ENCODE data around the gene TPRG1L. TPM values are rescaled to one million over a fixed set of nuclear protein-coding genes. Genes with fewer than 3 reads are reported as not detected.

TPRG1L gene
- total RNA-seq, 1 experiment from 2014 or later = 19.2 TPM

DNA sequence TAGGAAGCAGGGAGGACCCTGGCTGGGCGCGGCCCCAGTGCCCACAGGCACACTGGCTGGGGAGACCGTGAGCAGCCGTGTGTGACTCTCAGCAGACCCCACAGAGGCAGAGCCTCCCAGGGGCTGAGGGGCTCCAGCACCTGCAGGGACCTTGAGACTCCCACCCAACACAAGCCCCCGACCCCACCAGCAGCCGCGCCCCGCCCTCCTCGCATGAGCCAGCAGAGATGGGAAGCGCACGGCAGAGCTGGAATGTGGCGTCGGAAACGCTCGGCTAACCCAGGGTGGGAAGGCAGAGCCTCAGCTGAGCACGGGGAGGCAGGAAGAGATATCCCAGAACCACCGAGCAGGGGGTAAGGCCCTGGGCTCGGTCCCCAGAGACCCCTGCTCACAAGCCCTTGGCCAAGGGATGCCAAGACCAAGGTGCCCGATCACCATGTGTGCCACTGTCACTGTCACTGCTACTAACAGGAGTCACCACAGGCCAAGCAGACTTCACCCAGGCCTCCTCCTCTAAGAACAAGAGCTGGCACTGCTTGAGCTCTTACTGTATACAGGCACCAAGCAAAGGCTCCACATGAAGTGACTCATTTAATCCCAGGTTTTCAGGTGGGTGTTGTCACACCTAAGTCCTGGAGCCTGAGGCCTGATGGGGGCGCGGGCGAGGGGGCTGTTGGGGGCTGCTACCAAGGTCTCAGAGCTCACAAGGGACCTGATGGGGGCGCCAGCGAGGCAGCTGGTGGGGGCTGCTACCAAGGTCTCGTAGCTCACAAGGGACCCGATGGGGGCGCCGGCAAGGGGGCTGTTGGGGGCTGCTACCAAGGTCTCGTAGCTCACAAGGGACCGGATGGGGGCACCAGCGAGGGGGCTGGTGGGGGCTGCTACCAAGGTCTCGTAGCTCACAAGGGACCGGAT, 33.6 kb upstream of the TPRG1L start:
- DNase-seq (ENCODE audit: low spot score) = no peak
- in situ Hi-C loops (cut with HindIII; ENCODE audit: low sequenced_read_pairs) = no loop called here

DNA sequence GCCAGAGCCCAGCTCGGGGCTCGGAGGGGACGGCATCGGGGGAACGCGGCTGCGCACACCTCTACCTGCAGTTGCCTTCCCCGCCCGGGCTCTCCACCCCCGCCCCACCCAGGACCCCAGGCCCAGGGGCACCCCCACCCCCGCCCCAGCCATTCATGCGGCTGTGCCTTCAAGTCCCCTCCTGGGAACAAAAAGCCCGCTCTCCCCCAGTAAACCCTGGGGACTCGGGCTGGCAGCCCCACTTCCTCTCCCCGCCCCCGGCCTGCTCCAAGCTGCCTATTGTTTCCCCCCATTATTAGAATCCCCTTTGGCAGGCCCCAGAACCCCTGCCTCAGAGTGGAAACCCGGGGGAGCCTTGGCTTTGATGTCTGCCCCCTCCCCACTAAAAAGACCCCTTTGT, 31.5 kb upstream of the TPRG1L start:
- in situ Hi-C loops (cut with HindIII; ENCODE audit: low sequenced_read_pairs) = no loop called here
- DNase-seq (ENCODE audit: low spot score) = no peak

DNA sequence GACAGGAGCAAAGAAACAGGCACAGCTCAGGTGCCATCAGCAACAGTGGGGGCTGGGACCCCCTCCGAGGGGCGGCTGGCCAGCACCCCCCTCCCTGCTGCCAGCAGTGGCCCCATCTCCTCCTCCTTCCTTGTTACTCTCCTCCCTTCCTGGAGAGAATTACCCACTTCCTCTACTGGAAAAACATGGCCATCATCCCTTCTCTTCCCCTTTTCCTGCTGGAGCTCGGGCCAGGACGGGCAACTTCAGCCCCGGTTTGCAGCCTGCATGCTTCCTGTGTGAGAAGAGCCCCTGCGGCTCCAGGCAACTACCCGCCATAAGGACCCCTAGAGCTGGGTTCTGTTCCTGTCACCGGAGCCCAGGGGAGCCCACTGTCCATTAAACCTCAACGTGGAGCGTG, 31.1 kb upstream of the TPRG1L start:
- DNase-seq (ENCODE audit: low spot score) = no peak
- in situ Hi-C loops (cut with HindIII; ENCODE audit: low sequenced_read_pairs) = no loop called here

DNA sequence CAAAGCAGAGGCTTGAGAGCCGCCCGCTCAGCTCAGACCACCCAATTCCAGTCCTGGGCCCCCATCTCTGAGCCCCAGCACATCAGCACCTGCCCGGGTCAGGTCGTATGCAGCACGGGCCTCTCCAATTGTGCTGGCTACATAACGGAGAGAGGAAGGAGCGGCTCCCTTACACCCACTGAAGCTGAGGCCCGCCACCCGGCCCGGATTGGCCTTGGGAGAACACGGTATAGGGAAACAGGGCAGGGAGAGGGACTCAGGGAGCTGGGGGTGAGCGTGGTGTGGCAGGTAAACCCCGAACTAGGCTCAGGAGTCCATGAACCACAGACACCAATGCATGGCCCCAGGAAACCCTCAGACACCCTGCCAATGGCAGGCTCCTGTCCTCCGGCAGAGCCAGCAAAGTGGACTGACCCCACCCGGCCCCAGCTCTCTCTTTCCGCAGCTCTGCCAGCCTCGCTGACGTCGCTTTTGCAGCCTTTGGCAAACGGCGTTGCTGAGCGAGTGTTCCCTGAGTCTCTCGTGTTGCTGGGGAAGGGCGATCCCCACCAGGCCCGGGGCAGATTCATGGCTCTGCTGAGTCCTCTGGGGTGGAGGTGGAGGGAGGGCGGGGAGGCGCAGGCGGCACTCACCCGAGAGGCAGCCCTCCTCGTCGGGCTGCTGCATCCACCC, 30.0 kb upstream of the TPRG1L start:
- in situ Hi-C loops (cut with HindIII; ENCODE audit: low sequenced_read_pairs) = no loop called here
- DNase-seq (ENCODE audit: low spot score) = no peak

DNA sequence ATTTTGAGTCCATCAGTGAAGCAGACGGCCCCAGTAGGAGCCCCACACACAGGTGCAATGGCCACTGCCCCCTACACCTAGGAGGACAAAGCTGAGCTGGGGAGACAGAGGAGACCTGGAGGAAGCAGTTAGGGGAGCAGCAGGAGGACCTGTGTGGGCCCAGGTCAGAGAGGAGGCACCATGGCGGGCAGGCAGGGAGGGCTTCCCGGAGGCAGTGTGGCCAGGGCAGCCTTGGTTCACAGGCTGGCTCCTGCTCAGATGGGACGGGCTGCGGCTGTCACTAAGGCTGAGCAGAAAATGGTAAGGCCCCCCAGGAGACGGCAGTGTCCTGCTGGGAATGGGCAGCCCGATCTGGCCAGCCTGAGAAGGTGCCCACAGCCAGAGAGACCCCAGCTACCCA, 28.9 kb upstream of the TPRG1L start:
- in situ Hi-C loops (cut with HindIII; ENCODE audit: low sequenced_read_pairs) = no loop called here
- DNase-seq (ENCODE audit: low spot score) = no peak

DNA sequence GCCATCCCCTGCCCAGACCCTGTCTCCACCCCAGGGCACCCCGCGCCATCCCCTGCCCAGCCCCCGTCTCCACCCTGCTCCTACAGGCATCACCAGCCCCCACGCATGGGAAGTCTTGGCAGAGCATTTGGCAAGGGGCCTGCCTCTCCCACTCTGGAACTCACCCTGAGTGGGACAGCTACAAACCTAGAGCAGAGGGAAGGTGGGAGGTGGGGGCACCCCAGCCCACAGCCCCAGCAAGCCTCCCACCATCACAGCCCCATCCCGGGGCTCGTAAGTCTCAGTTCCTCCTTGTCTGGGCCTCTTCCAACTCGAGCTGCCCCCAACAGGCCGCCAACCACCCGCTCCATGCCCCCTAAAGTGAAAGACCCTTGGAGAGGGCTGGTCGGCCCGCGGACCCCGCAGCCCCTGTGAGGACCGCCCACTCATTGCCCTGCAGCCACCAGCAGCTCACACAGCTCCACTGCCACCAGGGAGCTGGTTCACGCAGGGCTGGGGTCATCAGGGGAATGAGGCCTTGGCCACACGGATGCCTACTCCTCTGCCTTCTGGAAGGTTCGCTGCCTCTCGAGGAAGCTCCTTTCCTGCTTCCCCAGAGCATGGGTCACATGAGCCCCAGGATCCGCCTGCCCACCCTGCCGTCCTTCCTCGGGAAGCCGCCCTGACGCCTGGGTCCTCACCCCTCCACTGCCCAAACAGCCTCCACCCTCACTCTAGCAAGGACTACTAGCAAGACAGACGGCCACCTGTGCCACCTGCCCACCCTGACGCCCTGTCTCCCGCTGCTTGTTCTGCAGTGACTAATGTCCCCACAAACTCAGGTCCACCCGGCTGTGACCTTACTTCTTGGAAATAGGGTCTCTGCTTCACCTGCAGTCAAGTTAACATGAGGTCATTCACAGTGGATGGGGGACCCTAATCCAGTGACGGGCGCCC, 27.9 kb upstream of the TPRG1L start:
- DNase-seq (ENCODE audit: low spot score) = no peak
- in situ Hi-C loops (cut with HindIII; ENCODE audit: low sequenced_read_pairs) = no loop called here

DNA sequence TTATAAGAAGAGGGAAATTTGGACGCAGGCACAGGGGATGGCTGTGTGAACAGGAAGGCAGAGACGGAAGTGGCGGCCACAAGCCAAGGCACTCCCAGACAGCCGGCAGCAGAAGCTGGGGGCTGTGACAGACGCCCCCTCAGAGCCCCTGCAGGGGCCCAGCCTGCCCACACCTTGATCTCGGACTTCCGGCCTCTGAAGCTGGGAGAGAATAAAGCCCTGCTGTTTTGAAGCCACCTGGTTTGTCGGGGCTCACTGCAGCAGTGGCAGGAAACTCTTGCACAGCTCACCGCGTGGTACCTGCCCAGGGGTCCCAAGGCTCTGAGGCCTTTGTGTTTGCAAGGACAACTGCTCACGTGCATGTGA, 27.2 kb upstream of the TPRG1L start:
- no peak for DNase-seq (ENCODE audit: low spot score)
- in situ Hi-C loops (cut with HindIII; ENCODE audit: low sequenced_read_pairs) = no loop called here

DNA sequence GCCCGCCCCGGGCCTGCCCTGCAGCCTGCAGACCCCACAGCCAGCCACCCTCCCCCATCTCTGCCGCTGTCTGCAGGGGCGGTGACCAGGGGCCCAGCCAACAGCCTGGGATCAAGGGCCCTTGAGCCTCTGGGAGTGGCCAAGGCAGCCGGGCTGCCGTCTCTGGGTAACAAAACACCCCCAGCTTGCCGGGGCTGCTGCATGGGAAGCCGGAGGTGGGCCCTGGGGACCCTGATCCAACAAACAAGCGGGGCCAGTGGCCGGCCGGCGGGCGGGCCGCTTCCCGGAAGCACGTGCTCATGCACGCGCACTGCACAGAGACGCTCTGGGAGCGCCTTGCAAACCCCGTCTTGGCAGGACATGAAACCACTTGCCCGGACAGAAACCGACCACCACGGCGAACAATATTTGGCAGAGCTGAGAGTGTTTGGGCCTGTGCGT, 26.7 kb upstream of the TPRG1L start:
- no peak for DNase-seq (ENCODE audit: low spot score)

DNA sequence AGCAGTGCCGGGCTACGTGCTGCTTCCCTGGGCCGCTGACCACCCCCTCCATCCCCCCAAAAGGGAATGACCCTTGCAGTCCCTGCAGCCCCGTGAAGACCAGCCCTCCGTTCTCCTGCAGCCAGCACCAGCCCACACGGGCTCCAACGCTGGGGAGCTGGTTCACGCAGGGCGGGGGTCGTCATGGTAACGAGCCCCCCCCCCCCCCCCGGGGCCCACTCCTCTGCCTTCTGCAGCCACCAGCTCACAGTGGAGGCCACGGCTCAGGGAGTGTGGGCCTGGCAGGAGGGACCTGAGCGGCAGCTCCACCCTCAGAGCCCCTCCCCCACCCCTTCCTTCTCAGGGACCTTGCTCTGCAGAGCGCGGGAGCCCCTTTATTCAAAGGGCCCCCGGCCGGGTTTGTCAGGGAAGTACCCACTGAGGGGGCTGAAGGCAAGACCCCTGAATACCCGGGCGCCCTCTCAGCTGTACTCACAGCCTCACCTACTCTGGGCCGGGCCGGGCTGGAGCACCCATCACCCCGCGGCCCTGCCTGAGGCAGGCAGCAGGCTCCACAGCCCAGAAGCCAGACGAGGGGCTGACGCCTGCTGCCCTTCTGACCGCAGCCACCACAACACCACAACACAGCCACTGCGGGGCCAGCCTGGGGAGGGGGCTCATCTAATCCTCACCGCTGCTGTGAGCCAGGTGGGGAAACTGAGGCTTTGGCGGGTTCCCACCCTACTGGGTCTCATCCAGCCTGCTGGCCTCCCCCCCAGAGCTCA, 26.1 kb upstream of the TPRG1L start:
- in situ Hi-C loops (cut with HindIII; ENCODE audit: low sequenced_read_pairs) = no loop called here
- no peak for DNase-seq (ENCODE audit: low spot score)

More for the DNA sequence above, 26.7 kb upstream of the TPRG1L start:
- in situ Hi-C loops (cut with HindIII; ENCODE audit: low sequenced_read_pairs) = no loop called here

DNA sequence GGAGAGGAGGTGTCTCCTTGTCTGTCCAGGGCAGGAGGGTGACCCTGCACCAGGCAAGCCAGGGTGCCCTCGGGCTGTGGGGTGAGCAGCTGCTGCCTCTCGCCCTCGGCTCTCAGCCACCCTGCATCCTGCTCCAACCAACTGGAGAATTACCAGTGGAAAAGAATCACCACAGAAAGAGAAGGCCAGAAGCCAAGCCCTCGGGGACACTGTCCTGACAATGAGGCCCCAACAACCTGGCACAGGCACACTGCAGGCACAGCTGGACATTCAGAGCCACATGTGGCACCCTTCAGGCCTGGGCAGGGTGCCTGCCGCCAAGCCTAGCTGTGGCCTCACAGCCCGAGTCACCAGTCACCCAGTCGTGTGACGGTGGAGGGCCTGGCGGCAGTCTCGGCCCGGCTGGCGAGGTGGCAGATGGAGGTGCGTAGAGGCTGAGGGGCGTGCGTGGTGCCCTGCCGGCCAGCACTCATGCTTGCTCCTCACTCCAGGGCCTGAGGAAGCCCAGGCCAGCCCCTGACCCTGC, 25.5 kb upstream of the TPRG1L start:
- in situ Hi-C loops (cut with HindIII; ENCODE audit: low sequenced_read_pairs) = no loop called here
- no peak for DNase-seq (ENCODE audit: low spot score)

DNA sequence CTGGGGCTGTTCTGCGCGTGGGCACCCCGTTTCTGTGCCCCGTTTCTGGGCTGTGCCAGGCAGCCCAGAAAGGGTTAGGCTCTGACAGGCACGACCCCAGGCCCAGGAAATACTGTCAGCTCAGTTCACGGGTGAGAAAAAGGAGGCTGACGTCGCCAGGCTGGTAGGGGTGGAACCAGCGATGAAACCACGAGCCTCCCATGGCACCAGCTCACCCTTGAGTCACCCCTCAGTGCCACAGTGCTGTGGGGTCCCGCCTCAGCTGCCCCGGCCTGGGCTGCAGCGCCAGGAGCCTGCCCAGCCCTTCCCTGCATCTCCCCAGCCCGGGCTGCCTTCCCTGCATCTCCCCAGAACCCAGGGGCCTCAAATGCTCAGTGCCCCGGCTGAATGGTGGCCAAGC, 25.0 kb upstream of the TPRG1L start:
- no peak for DNase-seq (ENCODE audit: low spot score)
- in situ Hi-C loops (cut with HindIII; ENCODE audit: low sequenced_read_pairs) = no loop called here

DNA sequence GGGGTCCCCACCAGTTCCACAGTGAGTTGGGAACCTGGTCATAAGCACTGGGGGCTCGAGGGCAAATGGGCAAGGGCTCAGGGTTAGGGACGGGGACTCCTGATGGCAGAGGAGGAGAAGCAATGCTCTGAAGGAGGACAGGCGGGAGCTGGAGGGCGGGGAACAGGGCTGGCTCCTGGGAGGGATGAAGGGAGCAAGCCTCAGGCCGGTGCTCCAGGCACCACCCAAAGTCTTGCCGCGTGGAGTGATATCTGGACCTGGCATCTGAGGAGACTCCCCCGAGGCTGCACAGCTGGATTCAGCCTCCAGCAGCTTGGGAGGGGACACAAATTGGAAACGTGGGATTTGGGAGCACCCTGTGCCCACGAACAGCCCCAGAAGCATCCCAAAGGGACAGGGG, 24.5 kb upstream of the TPRG1L start:
- no peak for DNase-seq (ENCODE audit: low spot score)
- in situ Hi-C loops (cut with HindIII; ENCODE audit: low sequenced_read_pairs) = no loop called here

DNA sequence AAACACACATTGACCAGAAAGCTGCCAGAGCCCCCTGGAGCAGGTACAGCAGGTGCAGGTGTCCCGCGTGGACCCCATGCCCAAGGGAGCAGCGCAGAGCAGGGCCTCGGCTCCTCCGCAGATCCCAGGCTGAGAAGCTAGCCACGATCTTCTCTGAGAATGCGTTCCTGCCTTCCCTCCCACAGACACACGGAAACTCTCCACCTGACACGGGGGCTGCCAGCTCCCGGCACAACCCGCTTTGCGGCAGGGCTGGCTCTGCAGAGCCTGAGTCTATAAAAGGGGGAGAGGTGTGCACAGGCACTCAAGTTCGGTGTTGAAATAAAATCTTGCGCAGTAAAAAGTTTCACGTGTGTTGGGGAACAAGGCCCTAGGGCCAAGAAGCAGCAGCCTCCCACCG, 23.1 kb upstream of the TPRG1L start:
- no peak for DNase-seq (ENCODE audit: low spot score)
- in situ Hi-C loops (cut with HindIII; ENCODE audit: low sequenced_read_pairs) = no loop called here

DNA sequence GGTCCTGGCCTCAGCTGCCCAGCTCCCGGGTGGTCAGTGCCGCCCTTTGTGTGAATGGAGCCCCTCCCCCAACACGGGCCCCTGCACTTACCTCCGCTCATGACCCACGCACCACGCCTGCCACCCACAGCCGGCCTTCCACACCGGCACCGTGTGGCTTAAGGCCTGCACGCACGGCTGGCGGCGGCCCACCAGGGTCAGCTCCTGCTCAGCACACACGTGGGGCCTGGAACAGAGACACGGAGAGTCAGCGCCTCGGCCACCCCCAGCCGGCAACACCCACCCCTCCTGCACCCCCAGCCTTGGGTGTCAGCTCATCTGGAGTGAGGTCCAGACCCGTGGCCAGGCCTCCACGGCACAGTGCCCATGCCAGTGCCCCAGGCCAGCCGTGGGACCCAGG, 22.4 kb upstream of the TPRG1L start:
- in situ Hi-C loops (cut with HindIII; ENCODE audit: low sequenced_read_pairs) = no loop called here
- DNase-seq (ENCODE audit: low spot score) = no peak

DNA sequence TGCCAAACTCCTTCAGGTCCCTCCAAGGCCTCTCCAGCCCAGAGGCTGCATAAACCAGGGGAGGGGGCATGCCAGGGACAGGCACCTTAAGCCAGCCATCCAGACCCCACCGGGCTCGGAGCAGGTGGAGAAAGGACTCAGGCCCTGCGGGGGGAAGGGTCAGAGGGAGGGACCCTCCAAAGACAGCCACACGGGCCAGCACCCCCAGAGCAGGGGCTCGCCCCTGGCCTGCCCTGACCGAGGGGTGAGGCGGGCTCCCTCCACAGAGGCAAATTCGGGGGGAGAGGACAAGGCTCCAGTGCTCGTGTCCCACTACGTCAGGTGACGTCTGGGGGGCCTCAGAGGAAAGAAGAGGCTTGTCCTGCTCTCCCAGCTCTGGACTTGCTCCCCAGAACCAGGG, 21.7 kb upstream of the TPRG1L start:
- DNase-seq (ENCODE audit: low spot score) = no peak
- in situ Hi-C loops (cut with HindIII; ENCODE audit: low sequenced_read_pairs) = no loop called here

DNA sequence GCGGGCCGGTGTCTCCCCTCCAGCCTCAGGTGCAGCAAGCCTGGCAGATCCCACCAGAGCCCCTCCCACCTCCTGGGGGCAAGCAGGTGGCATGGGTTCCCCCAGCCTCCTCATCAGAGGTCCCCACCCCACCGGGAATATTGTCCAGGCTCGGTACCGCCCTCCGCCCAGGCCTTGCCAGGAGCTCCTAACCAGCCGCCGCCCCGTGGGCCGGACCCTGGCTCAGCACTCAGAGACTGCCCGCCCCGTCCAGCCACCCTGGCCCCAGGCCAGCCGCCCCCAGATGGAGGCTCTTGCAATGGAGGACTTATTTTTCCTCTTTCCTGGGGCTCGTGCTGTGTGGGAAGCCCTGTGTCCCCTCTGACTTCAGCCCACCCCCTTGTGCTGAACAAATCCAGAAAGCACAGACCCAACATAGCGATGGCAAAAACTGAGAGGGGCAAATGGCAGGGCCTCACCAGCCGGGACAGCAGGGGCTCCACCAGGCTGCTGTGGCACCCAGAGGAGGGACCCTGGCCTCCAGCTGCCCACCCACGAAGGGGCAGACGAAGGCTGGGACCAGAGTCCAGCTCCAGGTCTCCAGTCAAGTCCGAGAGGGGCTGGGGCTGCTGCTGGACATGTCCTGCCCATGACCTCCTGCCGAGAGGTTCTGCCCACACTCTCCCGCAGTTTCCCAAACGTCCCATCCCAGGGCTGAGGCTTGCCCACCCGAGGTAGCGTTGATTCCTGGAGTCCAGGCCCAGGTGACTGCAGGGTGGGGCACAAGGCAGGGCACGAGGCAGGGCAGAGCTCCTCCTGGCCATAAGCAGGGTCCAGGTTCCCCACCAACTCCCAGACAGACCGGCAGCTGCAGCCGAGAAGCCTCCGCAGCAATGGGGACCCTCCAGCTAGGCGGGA, 21.0 kb upstream of the TPRG1L start:
- in situ Hi-C loops (cut with HindIII; ENCODE audit: low sequenced_read_pairs) = no loop called here

DNA sequence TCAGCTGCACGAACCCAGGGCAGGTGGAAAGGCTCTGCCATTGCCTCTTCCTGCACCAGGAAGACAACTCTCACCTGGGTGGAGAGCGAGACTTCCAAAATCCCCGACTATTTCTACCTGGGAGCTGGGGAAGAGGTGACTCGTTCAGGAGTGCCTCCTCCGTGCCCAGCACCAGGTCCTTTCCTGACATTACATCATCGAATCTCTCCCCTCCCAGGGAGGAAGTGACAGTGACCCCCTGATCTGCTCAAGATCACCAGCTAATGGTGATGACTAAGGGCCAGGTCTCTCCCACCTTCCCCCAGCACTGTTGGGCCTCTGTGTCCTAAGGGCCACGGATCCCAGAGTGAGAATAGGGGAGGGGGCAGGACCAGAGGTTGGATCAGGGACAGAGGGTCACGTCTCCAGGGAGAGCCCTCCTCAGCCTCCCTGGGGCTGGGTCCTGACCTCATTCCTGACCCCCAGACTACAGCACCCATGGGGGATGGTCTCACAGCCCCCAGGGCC, 20.3 kb upstream of the TPRG1L start:
- no peak for DNase-seq (ENCODE audit: low spot score)
- in situ Hi-C loops (cut with HindIII; ENCODE audit: low sequenced_read_pairs) = no loop called here

More for the DNA sequence above, 21.0 kb upstream of the TPRG1L start:
- DNase-seq (ENCODE audit: low spot score) = no peak

Measured in G401 (cell line).